Activated CD8-positive, alpha-beta T cell treated with anti-CD3 and anti-CD28 coated beads for 36 hours (primary cell): Measurements from ENCODE around the gene NCBP2L. TPM values are rescaled to one million over a fixed set of nuclear protein-coding genes. Genes with fewer than 3 reads are reported as not detected.
"Not testable (repeated sequence)": the region's sequence is repeated elsewhere in the genome, so short reads cannot be mapped to it uniquely, and the experiment has no call there.

Source experiments
- ATAC-seq: fragments of 200-7000 bp; cut with Tn5 transposase; one replicate; pipeline ENCODE4 v1.10.0; 2021; ENCODE audit warnings: mild to moderate bottlenecking, moderate library complexity
- CTCF ChIA-PET: fragments of 350-600 bp; sonication (Branson Sonifier 250); formaldehyde crosslinking; loops from one replicate; lab custom pipeline; 2021; ENCODE audit warnings: antibody characterized with exemption; lab: Charles Lee
- POLR2A ChIA-PET: fragments of 350-600 bp; sonication (Branson Sonifier 250); formaldehyde crosslinking; loops from one replicate; lab custom pipeline; 2021; ENCODE audit warnings: antibody characterized with exemption; lab: Charles Lee
- DNase-seq: peaks from one replicate; pipeline ENCODE4 v3.0.0-alpha.2; 2020
- H3K27ac Mint-ChIP-seq: one replicate; pipeline ENCODE4 v1.8.0; 2021; ENCODE audit warnings: mild to moderate bottlenecking, mixed read lengths
- H3K27me3 Mint-ChIP-seq: one replicate; pipeline ENCODE4 v1.8.0; 2021; ENCODE audit warnings: mixed read lengths
- H3K36me3 Mint-ChIP-seq: one replicate; pipeline ENCODE4 v1.8.0; 2021; ENCODE audit warnings: low read depth, mixed read lengths
- H3K4me1 Mint-ChIP-seq: one replicate; pipeline ENCODE4 v1.8.0; 2021; ENCODE audit warnings: low read depth, mixed read lengths
- H3K4me3 Mint-ChIP-seq: one replicate; pipeline ENCODE4 v1.8.0; 2021; ENCODE audit warnings: mild to moderate bottlenecking, moderate library complexity, mixed read lengths
- H3K9me3 Mint-ChIP-seq: one replicate; pipeline ENCODE4 v1.8.0; 2021; ENCODE audit warnings: mixed read lengths
- intact Hi-C: fragments of 100-400 bp; cut with micrococcal nuclease; formaldehyde crosslinking; loops from one replicate; pipeline ENCODE4 v1.10.0; 2022
- total RNA-seq, 2 experiments: library from RNA; stranded (reverse); gene quantifications; one replicate each; pipeline ENCODE4 v1.2.3, GENCODE V29; 2021
- TF ChIP-seq, protein P1 (sequence below): fragments of 200-600 bp; IDR thresholded peaks from one replicate; pipeline ENCODE4 v1.8.0; 2022; ENCODE audit warnings: antibody characterized with exemption, mild to moderate bottlenecking

The NCBP2L gene
- total RNA-seq, 2 experiments from 2014 or later = not detected

DNA sequence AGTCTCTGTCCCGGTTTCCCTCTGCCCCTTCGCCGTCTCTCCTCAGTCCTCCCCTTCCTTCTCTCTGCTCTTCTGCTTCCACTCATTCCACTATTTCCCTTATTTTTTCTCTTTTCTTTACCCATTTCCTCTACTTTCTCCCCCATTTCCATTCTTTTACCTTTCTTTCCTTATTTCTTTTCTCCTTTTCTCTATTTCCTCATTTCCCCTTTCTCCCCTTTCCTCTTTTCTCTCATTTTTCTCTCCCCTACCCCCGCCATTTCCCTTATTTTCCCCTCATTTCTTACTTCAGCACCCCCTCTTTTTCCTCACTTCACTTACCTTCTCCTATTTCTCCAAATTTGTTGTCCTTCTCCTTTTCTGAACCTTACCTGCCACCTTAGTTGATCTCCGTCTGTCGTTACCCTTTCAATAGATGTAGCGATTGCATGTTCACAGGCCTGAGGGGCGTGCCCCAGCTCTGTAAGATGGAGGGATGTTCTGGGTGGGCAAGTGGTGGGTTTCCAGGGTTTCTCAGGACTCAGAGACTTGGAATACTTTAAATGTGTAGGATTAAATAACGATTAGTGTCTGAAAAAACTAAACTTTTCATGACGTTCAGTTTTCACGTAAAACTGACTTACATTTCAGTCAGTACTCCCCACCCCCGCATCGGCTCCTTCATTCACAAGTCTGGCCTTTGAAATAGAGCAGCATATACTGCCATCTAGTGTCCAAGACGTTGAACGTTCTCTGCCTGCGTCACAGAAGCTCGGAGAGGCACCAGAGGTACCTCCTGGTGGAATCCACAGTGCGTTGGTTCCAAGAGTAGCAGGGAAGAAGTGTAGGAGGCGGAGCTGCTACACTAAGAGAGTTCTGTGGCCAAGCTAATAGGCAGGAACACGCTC is 641 bp upstream of the NCBP2L start:
- Mint-ChIP-seq H3K4me3 (peak overlapping the region; percentile 82), H3K4me1 (peaks cover 10% of the 10 kb centered on the region), H3K27me3 (no peaks in the 10 kb centered on the region), H3K9me3 (no peaks in the 10 kb centered on the region), H3K27ac (peak overlapping the region; percentile 85), H3K36me3 (no peaks in the 10 kb centered on the region)
- CTCF ChIA-PET = interaction anchor here (0.6 to 9.3 kb wide), 27 partner anchors 9 to 300 kb away, joined by 3 to 181 read pairs (median 8); partner anchors contain the start of gene PRPS1
- POLR2A ChIA-PET = interaction anchor here (0.9 to 1.8 kb wide), 4 partner anchors 10 to 103 kb away, joined by 3 to 5 read pairs (median 4); no protein-coding TSS in a partner anchor
- TF ChIP-seq, protein P1, sequence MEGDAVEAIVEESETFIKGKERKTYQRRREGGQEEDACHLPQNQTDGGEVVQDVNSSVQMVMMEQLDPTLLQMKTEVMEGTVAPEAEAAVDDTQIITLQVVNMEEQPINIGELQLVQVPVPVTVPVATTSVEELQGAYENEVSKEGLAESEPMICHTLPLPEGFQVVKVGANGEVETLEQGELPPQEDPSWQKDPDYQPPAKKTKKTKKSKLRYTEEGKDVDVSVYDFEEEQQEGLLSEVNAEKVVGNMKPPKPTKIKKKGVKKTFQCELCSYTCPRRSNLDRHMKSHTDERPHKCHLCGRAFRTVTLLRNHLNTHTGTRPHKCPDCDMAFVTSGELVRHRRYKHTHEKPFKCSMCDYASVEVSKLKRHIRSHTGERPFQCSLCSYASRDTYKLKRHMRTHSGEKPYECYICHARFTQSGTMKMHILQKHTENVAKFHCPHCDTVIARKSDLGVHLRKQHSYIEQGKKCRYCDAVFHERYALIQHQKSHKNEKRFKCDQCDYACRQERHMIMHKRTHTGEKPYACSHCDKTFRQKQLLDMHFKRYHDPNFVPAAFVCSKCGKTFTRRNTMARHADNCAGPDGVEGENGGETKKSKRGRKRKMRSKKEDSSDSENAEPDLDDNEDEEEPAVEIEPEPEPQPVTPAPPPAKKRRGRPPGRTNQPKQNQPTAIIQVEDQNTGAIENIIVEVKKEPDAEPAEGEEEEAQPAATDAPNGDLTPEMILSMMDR = peak; percentile 62
- ATAC-seq (peak; percentile 77), DNase-seq (peak; percentile 92)
- intact Hi-C loops = loop anchor here (1.0 to 10.0 kb wide), 6 partner anchors 62 to 322 kb away; no protein-coding TSS in a partner anchor

DNA sequence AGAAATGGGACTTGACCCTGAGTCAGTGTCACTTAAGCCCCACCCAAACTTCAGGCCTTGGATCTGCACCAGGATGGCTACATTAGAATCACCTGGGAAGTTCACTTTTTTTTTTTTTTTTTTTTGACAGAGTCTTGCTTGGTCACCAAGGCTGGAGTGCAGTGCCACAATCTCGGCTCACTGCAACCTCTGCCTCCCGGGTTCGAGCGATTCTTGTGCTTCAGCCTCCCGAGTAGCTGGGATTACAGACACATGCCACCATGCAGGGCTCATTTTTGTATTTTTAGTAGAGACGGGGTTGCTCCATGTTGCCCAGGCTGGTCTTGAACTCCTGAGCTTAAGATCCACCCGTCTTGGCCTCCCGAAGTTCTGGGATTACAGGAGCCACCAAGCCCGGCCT is 3.0 kb downstream of the NCBP2L start:
- no peak overlapping the region for H3K4me3 Mint-ChIP-seq
- ATAC-seq = no peak

DNA sequence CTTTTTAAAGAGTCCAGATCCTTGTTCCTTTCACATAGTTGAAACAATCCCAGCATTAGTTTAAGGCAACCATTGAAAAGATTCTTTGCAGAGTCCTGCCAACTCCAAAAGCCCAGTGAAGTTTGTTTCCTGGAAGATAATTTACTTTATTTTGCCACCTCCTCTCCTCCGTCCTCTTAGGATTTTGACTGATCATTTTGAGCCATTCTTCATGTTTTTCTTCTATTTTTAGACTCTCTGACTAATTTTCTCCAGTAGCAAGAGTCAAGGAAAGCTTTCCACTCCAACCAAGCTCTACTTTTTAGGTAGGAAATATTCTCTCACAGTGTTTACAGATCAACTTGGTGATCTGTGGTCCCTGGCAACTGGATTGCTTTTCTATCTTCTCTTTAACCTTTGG is 10.3 kb downstream of the NCBP2L start:
- DNase-seq = no peak
- no peaks in the 10 kb centered on the region for H3K36me3 Mint-ChIP-seq
- H3K27ac Mint-ChIP-seq = no peak overlapping the region
- no peaks in the 10 kb centered on the region for H3K4me1 Mint-ChIP-seq
- TF ChIP-seq, protein P1 = no peak
- ChIA-PET POLR2A (no interaction called here), CTCF (interaction anchor here (0.8 to 1.2 kb wide), 2 partner anchors 11 to 132 kb away, joined by 3 to 8 read pairs; partner anchors contain the start of gene NCBP2L)
- H3K27me3 Mint-ChIP-seq = peaks cover 3% of the 10 kb centered on the region
- H3K9me3 Mint-ChIP-seq = no peaks in the 10 kb centered on the region
- ATAC-seq = no peak
- no peak overlapping the region for H3K4me3 Mint-ChIP-seq
- intact Hi-C loops = no loop called here

More for the DNA sequence above, 3.0 kb downstream of the NCBP2L start:
- TF ChIP-seq, protein P1 = no peak
- Mint-ChIP-seq H3K27me3 (no peaks in the 10 kb centered on the region), H3K36me3 (no peaks in the 10 kb centered on the region), H3K4me1 (peaks cover 5% of the 10 kb centered on the region), H3K9me3 (no peaks in the 10 kb centered on the region), H3K27ac (no peak overlapping the region)
- intact Hi-C loops = no loop called here
- no peak for DNase-seq
- ChIA-PET POLR2A (no interaction called here), CTCF (interaction anchor here (9.3 kb wide), 1 partner anchor 123 kb away, joined by 181 read pairs; no protein-coding TSS in a partner anchor)

DNA sequence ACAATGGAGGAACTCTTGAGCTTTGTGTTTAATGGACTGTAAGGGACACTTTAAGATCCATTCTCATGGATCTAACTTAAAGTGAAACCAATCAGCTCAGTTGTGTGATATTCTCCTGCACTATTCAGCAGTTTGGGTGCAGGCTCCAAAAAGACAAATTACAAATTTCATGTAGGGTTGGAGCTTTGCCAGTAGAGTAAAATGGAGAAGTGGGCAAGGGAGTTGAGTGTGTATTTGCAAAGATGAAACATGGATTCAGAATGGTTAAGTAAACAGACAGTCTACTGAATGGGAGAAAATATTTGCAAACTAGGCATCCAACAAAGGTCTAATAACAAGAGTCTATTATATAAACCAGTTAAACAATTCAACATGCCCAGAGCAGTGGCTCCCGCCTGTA is 26.9 kb downstream of the NCBP2L start:
- intact Hi-C loops = no loop called here
- DNase-seq = no peak
- ChIA-PET CTCF (no interaction called here), POLR2A (no interaction called here)
- no peaks in the 10 kb centered on the region for H3K9me3 Mint-ChIP-seq
- H3K27me3 Mint-ChIP-seq = peaks cover 1% of the 10 kb centered on the region
- no peaks in the 10 kb centered on the region for H3K36me3 Mint-ChIP-seq
- H3K27ac Mint-ChIP-seq = no peak overlapping the region
- ATAC-seq = no peak
- TF ChIP-seq, protein P1 = no peak
- no peak overlapping the region for H3K4me3 Mint-ChIP-seq
- no peaks in the 10 kb centered on the region for H3K4me1 Mint-ChIP-seq

DNA sequence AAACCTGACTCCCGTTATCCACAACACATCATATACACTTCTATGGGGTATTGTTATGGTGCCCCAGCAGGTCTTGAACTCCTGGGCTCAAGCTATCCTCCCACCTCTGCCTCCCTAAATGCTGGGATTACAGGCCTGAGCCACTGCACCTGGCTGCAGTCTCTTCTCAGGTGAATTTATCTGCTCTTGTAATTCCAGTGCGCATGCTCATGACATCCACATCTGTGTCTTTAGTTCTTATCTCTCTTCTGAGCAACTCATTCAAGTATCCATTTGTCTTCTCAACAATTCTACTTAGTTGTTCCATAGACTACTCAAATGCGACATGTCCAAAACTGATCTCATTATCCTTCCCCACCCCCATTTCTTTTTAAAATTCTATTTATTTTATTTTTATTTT is 27.6 kb downstream of the NCBP2L start:
- H3K36me3 Mint-ChIP-seq = no peaks in the 10 kb centered on the region
- H3K4me3 Mint-ChIP-seq = no peak overlapping the region
- TF ChIP-seq, protein P1 = no peak
- ChIA-PET POLR2A (no interaction called here), CTCF (no interaction called here)
- H3K27me3 Mint-ChIP-seq = peaks cover 1% of the 10 kb centered on the region
- DNase-seq (no peak), ATAC-seq (no peak)
- intact Hi-C loops = no loop called here
- H3K27ac Mint-ChIP-seq = no peak overlapping the region
- H3K9me3 Mint-ChIP-seq = no peaks in the 10 kb centered on the region
- H3K4me1 Mint-ChIP-seq = no peaks in the 10 kb centered on the region

DNA sequence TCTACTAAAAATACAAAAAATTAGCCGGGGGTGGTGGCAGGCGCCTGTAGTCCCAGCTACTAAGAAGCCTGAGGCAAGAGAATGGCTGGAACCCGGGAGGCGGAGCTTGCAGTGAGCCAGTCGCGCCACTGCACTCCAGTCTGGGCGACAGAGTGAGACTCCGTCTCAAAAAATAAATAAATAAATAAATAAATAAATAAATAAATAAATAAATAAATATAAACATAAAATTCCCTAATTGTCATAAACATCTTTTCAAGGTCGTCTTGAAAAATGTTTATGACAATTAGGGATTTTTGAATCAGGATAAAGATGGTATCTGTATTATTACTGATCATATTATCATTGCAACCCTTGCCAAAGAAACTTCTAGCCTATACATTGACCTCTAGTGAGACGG is 32.5 kb downstream of the NCBP2L start:
- H3K27ac Mint-ChIP-seq, H3K27me3 Mint-ChIP-seq, H3K36me3 Mint-ChIP-seq, CTCF ChIA-PET, POLR2A ChIA-PET, DNase-seq, H3K4me1 Mint-ChIP-seq, ATAC-seq, H3K4me3 Mint-ChIP-seq, H3K9me3 Mint-ChIP-seq, intact Hi-C loops: not testable (repeated sequence)
